ENCODE measurements around the gene GOLPH3. TPM values are rescaled to one million over a fixed set of nuclear protein-coding genes. Genes with fewer than 3 reads are reported as not detected.

The GOLPH3 gene
- total and polyA plus RNA-seq, 12 donors = 23.2 to 69.5 (median 38.0) TPM

GRCh38 chr5:32168460-32169033 is 5.6 kb downstream of the GOLPH3 start:
- H3K4me3 ChIP-seq = no peak overlapping the region
- intact Hi-C loops (cut with DNase I) = no loop called here
- 74 to 78% methylated on average over 9 of the region's 9 CpGs for WGBS, 2 donors
- ATAC-seq (peak in 5 of 8 donors; percentile 27 to 85 (median 73)), DNase-seq (no peak)
- TF ChIP-seq CTCF (IDR thresholded peaks at IDR 0.05) = no peak
- no peaks in the 10 kb centered on the region for H3K9me3 ChIP-seq
- no peaks in the 10 kb centered on the region for H3K27me3 ChIP-seq
- peak overlapping the region in 6 of 10 donors; percentile 0 to 59 (median 42) for H3K27ac ChIP-seq
- H3K4me1 ChIP-seq = peaks cover 6 to 91% (median 74%) of the 10 kb centered on the region in 9 donors
- H3K36me3 ChIP-seq = peaks cover 0 to 70% (median 0%) of the 10 kb centered on the region in 9 donors

DNA sequence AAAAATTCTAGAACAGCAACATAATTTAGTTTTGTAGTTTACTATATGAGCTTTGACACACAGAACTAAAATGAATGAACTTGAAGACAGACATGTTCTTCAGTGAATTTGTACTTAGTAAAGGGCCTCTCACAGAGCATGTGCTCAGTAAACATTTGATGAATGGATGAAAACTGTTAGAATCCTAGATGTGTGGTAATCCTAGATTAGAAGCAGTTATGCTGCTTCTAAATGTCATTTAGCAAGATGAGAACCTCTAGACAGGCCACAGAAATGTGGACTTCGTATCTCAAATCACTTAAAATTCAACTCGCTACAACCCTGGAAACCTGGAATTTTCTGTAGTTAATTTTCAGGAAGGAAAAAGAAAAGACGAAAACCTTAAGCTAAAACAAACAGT is 8.5 kb downstream of the GOLPH3 start:
- H3K9me3 ChIP-seq = no peaks in the 10 kb centered on the region
- H3K4me1 ChIP-seq = peaks cover 6 to 78% (median 71%) of the 10 kb centered on the region in 9 donors
- ATAC-seq (no peak), DNase-seq (no peak)
- peak overlapping the region in 2 of 10 donors; percentile 27 to 66 for H3K27ac ChIP-seq
- intact Hi-C loops (cut with DNase I) = loop anchor here in 1 of 10 donors (2.0 kb wide), 1 partner anchor 57 kb away; no protein-coding TSS in a partner anchor
- WGBS, 2 donors = 43 to 51% methylated on average over 3 of the region's 3 CpGs
- H3K4me3 ChIP-seq = no peak overlapping the region
- H3K27me3 ChIP-seq = no peaks in the 10 kb centered on the region
- no peak for TF ChIP-seq CTCF (IDR thresholded peaks at IDR 0.05)
- peaks cover 0 to 61% (median 0%) of the 10 kb centered on the region in 9 donors for H3K36me3 ChIP-seq

DNA sequence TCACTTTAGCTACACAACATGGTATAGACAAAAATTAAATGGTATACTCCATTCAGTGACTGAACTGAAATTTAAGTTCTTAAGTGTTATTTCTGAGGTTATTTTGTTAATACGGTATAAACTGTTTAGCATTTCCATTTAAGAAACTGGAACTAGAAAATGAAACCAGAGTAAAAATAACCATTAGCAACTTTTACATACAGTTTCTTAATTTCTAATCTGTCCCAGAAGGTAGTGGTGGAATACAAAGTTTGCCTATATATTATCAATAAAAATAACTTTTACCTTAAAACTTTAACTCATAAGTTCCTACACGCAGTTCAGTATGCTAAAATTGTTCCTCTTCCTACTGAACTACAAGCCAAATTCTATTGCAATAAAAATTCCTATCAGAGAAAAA is 10.3 kb downstream of the GOLPH3 start:
- intact Hi-C loops (cut with DNase I) = loop anchor here in 1 of 10 donors (2.0 kb wide), 1 partner anchor 55 kb away; no protein-coding TSS in a partner anchor
- ATAC-seq (no peak), DNase-seq (no peak)
- H3K9me3 ChIP-seq = no peaks in the 10 kb centered on the region
- TF ChIP-seq CTCF (IDR thresholded peaks at IDR 0.05) = no peak
- no peaks in the 10 kb centered on the region for H3K27me3 ChIP-seq
- peaks cover 0 to 45% (median 0%) of the 10 kb centered on the region in 9 donors for H3K36me3 ChIP-seq
- 56 to 66% methylated on average over 2 of the region's 2 CpGs for WGBS, 2 donors
- H3K4me1 ChIP-seq = peaks cover 10 to 78% (median 69%) of the 10 kb centered on the region in 9 donors
- H3K27ac ChIP-seq = peak overlapping the region in 2 of 10 donors; percentile 0 to 13
- H3K4me3 ChIP-seq = no peak overlapping the region

- Histone ChIP-seq H3K4me1 (peaks cover 17 to 78% (median 70%) of the 10 kb centered on the region in 9 donors), H3K4me3 (no peak overlapping the region), H3K27me3 (no peaks in the 10 kb centered on the region), H3K27ac (peak overlapping the region in 1 of 10 donors; percentile 0), H3K36me3 (peaks cover 0 to 40% (median 0%) of the 10 kb centered on the region in 9 donors), H3K9me3 (no peaks in the 10 kb centered on the region)
- no peak for DNase-seq
- no peak for TF ChIP-seq CTCF (IDR thresholded peaks at IDR 0.05)
- no peak for ATAC-seq
- intact Hi-C loops (cut with DNase I) = no loop called here
- WGBS, 2 donors = 95 to 97% methylated on average over 5 of the region's 5 CpGs
Measured at GRCh38 chr5:32163053-32163452, 11.1 kb downstream of the GOLPH3 start.

All from heart right ventricle (tissue), 16 donors.